HG02678 (cell line): ENCODE measurements around the gene CDK5RAP3.
"Not testable (repeated sequence)": the region's sequence is repeated elsewhere in the genome, so short reads cannot be mapped to it uniquely, and the experiment has no call there.

Experiments
- ATAC-seq: cut with Tn5 transposase; IDR thresholded peaks from one replicate; pipeline ENCODE4 v1.9.1; 2021; ENCODE audit warnings: mild to moderate bottlenecking, moderate library complexity; ENCODE audit not compliant: unreplicated experiment

Gene CDK5RAP3

GRCh38 chr17:47996201-47996600 is 25.3 kb downstream of the CDK5RAP3 start:
- no peak for ATAC-seq

GRCh38 chr17:47997586-47997985 is 26.7 kb downstream of the CDK5RAP3 start:
- ATAC-seq = no peak

GRCh38 chr17:47998044-47998443 is 27.1 kb downstream of the CDK5RAP3 start:
- ATAC-seq = no peak

GRCh38 chr17:47999582-47999981 is 28.7 kb downstream of the CDK5RAP3 start:
- no peak for ATAC-seq

GRCh38 chr17:48001197-48001596 is 30.3 kb downstream of the CDK5RAP3 start:
- ATAC-seq = no peak

- not testable (repeated sequence) for ATAC-seq
These were observed 30.7 kb downstream of the CDK5RAP3 start for GRCh38 chr17:48001657-48002056.

- ATAC-seq = no peak
These were observed 31.5 kb downstream of the CDK5RAP3 start for GRCh38 chr17:48002266-48002915.

- ATAC-seq = no peak
These were observed 32.1 kb downstream of the CDK5RAP3 start for GRCh38 chr17:48002916-48003416.

GRCh38 chr17:48003417-48004151 is 32.7 kb downstream of the CDK5RAP3 start:
- ATAC-seq = no peak

- no peak for ATAC-seq
These were observed 34.1 kb downstream of the CDK5RAP3 start for GRCh38 chr17:48004983-48005382.

- no peak for ATAC-seq
These were observed 36.2 kb downstream of the CDK5RAP3 start for GRCh38 chr17:48006936-48007709.

GRCh38 chr17:48010193-48010592 is 39.3 kb downstream of the CDK5RAP3 start:
- no peak for ATAC-seq

- no peak for ATAC-seq
These were observed 40.7 kb downstream of the CDK5RAP3 start for GRCh38 chr17:48011405-48012150.

- ATAC-seq = no peak
These were observed 41.2 kb downstream of the CDK5RAP3 start for GRCh38 chr17:48012151-48012520.

- no peak for ATAC-seq
These were observed 41.7 kb downstream of the CDK5RAP3 start for GRCh38 chr17:48012654-48013053.

GRCh38 chr17:48013876-48014594 is 43.1 kb downstream of the CDK5RAP3 start:
- ATAC-seq = no peak

GRCh38 chr17:48014595-48015111 is 43.7 kb downstream of the CDK5RAP3 start:
- no peak for ATAC-seq

- no peak for ATAC-seq
These were observed 45.2 kb downstream of the CDK5RAP3 start for GRCh38 chr17:48016112-48016511.

GRCh38 chr17:48017817-48018158 is 46.9 kb downstream of the CDK5RAP3 start:
- not testable (repeated sequence) for ATAC-seq

- ATAC-seq = no peak
These were observed 51.0 kb downstream of the CDK5RAP3 start for GRCh38 chr17:48021934-48022333.
